CD4-positive, alpha-beta T cell (primary cell): Measurements from ENCODE around the gene ZNF280C. TPM values are rescaled to one million over a fixed set of nuclear protein-coding genes. Genes with fewer than 3 reads are reported as not detected.

ENCODE experiments used
- ATAC-seq: fragments of 200-7000 bp; cut with Tn5 transposase; one replicate; pipeline ENCODE4 v1.10.0; 2022; ENCODE audit warnings: mild to moderate bottlenecking; ENCODE audit not compliant: poor library complexity
- CTCF ChIA-PET: fragments of 350-600 bp; sonication (Branson Sonifier 250); formaldehyde crosslinking; loops from one replicate; lab custom pipeline; 2021; ENCODE audit warnings: antibody characterized with exemption, inconsistent platforms; lab: Charles Lee
- POLR2A ChIA-PET: fragments of 350-600 bp; sonication (Branson Sonifier 250); formaldehyde crosslinking; loops from one replicate; lab custom pipeline; 2021; ENCODE audit warnings: antibody characterized with exemption, inconsistent platforms; lab: Charles Lee
- DNase-seq, 14 experiments: peaks; one replicate each; pipeline ENCODE4 v3.0.0-alpha.2; 2013 to 2020; ENCODE audit warnings: mixed read lengths in 2 of 14
- H3K27ac ChIP-seq, 2 donors: one replicate each; pipeline versions ENCODE4 v1.5.1 to v1.7.0; 2013; ENCODE audit warnings: low read length in 2 of 2, low read depth in 1 of 2, mild to moderate bottlenecking in 1 of 2
- H3K27me3 ChIP-seq, 2 experiments: 1 replicate in 1 of 2; 2 replicates in 1 of 2; pipeline versions ENCODE4 v1.6.1 to v1.7.0; 2013; ENCODE audit warnings: low read length in 2 of 2, control low read depth in 1 of 2, mild to moderate bottlenecking in 1 of 2, moderate library complexity in 1 of 2; ENCODE audit not compliant: insufficient read depth in 2 of 2, control insufficient read depth in 1 of 2
- H3K36me3 ChIP-seq: one replicate; pipeline ENCODE4 v1.6.1; 2013; ENCODE audit warnings: low read length, control low read depth; ENCODE audit not compliant: insufficient read depth
- H3K4me1 ChIP-seq: one replicate; pipeline ENCODE4 v1.6.1; 2013; ENCODE audit warnings: low read length, control low read depth; ENCODE audit not compliant: insufficient read depth
- H3K4me3 ChIP-seq: one replicate; pipeline ENCODE4 v1.5.1; 2013; ENCODE audit warnings: mild to moderate bottlenecking, low read length, moderate library complexity
- H3K9me3 ChIP-seq, 2 experiments: 1 replicate in 1 of 2; 2 replicates in 1 of 2; pipeline versions ENCODE4 v1.6.1 to v1.7.0; 2013; ENCODE audit warnings: low read length in 2 of 2, mild to moderate bottlenecking in 2 of 2, control low read depth in 1 of 2, moderate library complexity in 1 of 2; ENCODE audit not compliant: control insufficient read depth in 1 of 2, insufficient read depth in 1 of 2
- H3K27ac Mint-ChIP-seq: one replicate; pipeline ENCODE4 v1.8.0; 2020; ENCODE audit warnings: mixed read lengths
- H3K27me3 Mint-ChIP-seq: one replicate; pipeline ENCODE4 v1.8.0; 2021; ENCODE audit warnings: mixed read lengths
- H3K36me3 Mint-ChIP-seq: one replicate; pipeline ENCODE4 v1.8.0; 2021; ENCODE audit warnings: low read depth, mixed read lengths
- H3K4me1 Mint-ChIP-seq: one replicate; pipeline ENCODE4 v1.8.0; 2021; ENCODE audit warnings: low read depth, mixed read lengths
- H3K4me3 Mint-ChIP-seq: one replicate; pipeline ENCODE4 v1.8.0; 2020; ENCODE audit warnings: mild to moderate bottlenecking, mixed read lengths
- H3K9me3 Mint-ChIP-seq: one replicate; pipeline ENCODE4 v1.8.0; 2020; ENCODE audit warnings: mixed read lengths
- CTCF ChIP-seq: fragments of 200-600 bp; IDR thresholded peaks from one replicate; pipeline ENCODE4 v1.8.0; 2022; ENCODE audit warnings: antibody characterized with exemption, mild to moderate bottlenecking
- intact Hi-C, 2 experiments: fragments of 100-400 bp; cut with DNase I in 1 of 2; cut with micrococcal nuclease in 1 of 2; formaldehyde crosslinking; loops; one replicate each; pipeline versions ENCODE4 v1.15.1 to v1.9.0; 2023 to 2025; cut with DNase I, micrococcal nuclease
- total RNA-seq, 174 experiments: library from RNA in 2 of 174; stranded (reverse) in 2 of 174; gene quantifications; one replicate each; pipeline ENCODE4 v1.2.3 and lab custom pipeline; 2021 to 2026

Gene ZNF280C
- total RNA-seq, 2 experiments from 2014 or later: 3.7 to 4.2 TPM

GRCh38 chrX:130155564-130155963 is 113.1 kb downstream of the ZNF280C start:
- Histone ChIP-seq H3K27ac (no peak overlapping the region), H3K36me3 (peaks cover 11% of the 10 kb centered on the region), H3K4me1 (peaks cover 2% of the 10 kb centered on the region), H3K9me3 (no peaks in the 10 kb centered on the region), H3K4me3 (no peak overlapping the region), H3K27me3 (no peaks in the 10 kb centered on the region)
- no peak overlapping the region for H3K27ac Mint-ChIP-seq
- H3K4me3 Mint-ChIP-seq: no peak overlapping the region
- peaks cover 5% of the 10 kb centered on the region for H3K4me1 Mint-ChIP-seq
- ChIA-PET CTCF (no interaction called here), POLR2A (no interaction called here)
- intact Hi-C loops: no loop called here
- no peak for TF ChIP-seq CTCF
- H3K36me3 Mint-ChIP-seq: peaks cover 7% of the 10 kb centered on the region
- DNase-seq (no peak), ATAC-seq (no peak)
- H3K9me3 Mint-ChIP-seq: no peaks in the 10 kb centered on the region
- H3K27me3 Mint-ChIP-seq: no peaks in the 10 kb centered on the region

Other genes with a start within 250 kb of the ZNF280C start
- gene ELF4, start 158.4 kb downstream of the ZNF280C start, total RNA-seq: 10 to 100 TPM; 17.3 to 17.4 TPM
- 1 to 10 TPM; 6.1 to 6.4 TPM for gene AIFM1, start 103.1 kb downstream of the ZNF280C start, total RNA-seq
- gene RAB33A, start 96.9 kb downstream of the ZNF280C start, total RNA-seq: 10 to 100 TPM; 14.4 to 14.8 TPM
- gene SLC25A14, start 71.0 kb upstream of the ZNF280C start, total RNA-seq: 10 to 100 TPM; 12.2 to 13.0 TPM
- not detected for gene GPR119, start 116.8 kb upstream of the ZNF280C start, total RNA-seq
- 10 to 100 TPM; 20.5 to 21.5 TPM for gene RBMX2, start 133.1 kb upstream of the ZNF280C start, total RNA-seq